HS-27A (cell line): ENCODE data around the gene OR10A6.

ENCODE experiments used
- DNase-seq: peaks from one replicate; pipeline ENCODE4 v3.0.0-alpha.2; 2012; ENCODE audit warnings: low read depth, missing footprints

Gene OR10A6

GRCh38 chr11:7931168-7931567 is at the start of gene OR10A6:
Gene OR10A6 (minus strand): TSS chr11:7931268. CDS start chr11:7928662, 2,606 bp downstream.
- no peak for DNase-seq

GRCh38 chr11:7977232-7977917 is 46.3 kb upstream of the OR10A6 start:
- DNase-seq, result peak; percentile 95

GRCh38 chr11:7974668-7975067 is 43.6 kb upstream of the OR10A6 start:
- no peak for DNase-seq

GRCh38 chr11:7973011-7973410 is 41.9 kb upstream of the OR10A6 start:
- DNase-seq, result no peak

GRCh38 chr11:7971846-7972245 is 40.8 kb upstream of the OR10A6 start:
- no peak for DNase-seq

GRCh38 chr11:7969756-7970646 is 38.9 kb upstream of the OR10A6 start:
- no peak for DNase-seq

GRCh38 chr11:7968686-7969085 is 37.6 kb upstream of the OR10A6 start:
- no peak for DNase-seq

GRCh38 chr11:7967826-7968225 is 36.8 kb upstream of the OR10A6 start:
- no peak for DNase-seq

GRCh38 chr11:7967097-7967496 is 36.0 kb upstream of the OR10A6 start:
- DNase-seq, result no peak

GRCh38 chr11:7965386-7965785 is 34.3 kb upstream of the OR10A6 start, which contains the start of gene NLRP10:
Gene NLRP10 (minus strand): TSS chr11:7965447. CDS start chr11:7963495, 1,952 bp downstream.
- peak; percentile 95 for DNase-seq

GRCh38 chr11:7964873-7965272 is 33.8 kb upstream of the OR10A6 start:
- peak; percentile 83 for DNase-seq

- no peak for DNase-seq
Observed at GRCh38 chr11:7964261-7964660, 33.2 kb upstream of the OR10A6 start.

- DNase-seq, result no peak
Observed at GRCh38 chr11:7955191-7955590, 24.1 kb upstream of the OR10A6 start.

- no peak for DNase-seq
Observed at GRCh38 chr11:7949934-7950333, 18.9 kb upstream of the OR10A6 start.

- no peak for DNase-seq
Observed at GRCh38 chr11:7944123-7944522, 13.1 kb upstream of the OR10A6 start.

GRCh38 chr11:7941608-7942007 is 10.5 kb upstream of the OR10A6 start, which contains the start of gene OR10A3:
Gene OR10A3 (minus strand): TSS chr11:7941708. CDS start chr11:7939520, 2,188 bp downstream.
- no peak for DNase-seq

- DNase-seq, result no peak
Observed at GRCh38 chr11:7941146-7941545, 10.1 kb upstream of the OR10A6 start.

- no peak for DNase-seq
Observed at GRCh38 chr11:7936615-7937014, 5.5 kb upstream of the OR10A6 start.

- DNase-seq, result no peak
Observed at GRCh38 chr11:7927635-7928034, 3.4 kb downstream of the OR10A6 start.

GRCh38 chr11:7924536-7924935 is 6.5 kb downstream of the OR10A6 start:
- DNase-seq, result no peak

GRCh38 chr11:7918141-7918540 is 12.9 kb downstream of the OR10A6 start:
- no peak for DNase-seq

- no peak for DNase-seq
Observed at GRCh38 chr11:7911011-7911410, 20.1 kb downstream of the OR10A6 start.

- DNase-seq, result no peak
Observed at GRCh38 chr11:7910286-7910788, 20.7 kb downstream of the OR10A6 start.
